Kidney (tissue), 14 donors: ENCODE measurements around the gene NACA2. TPM values are rescaled to one million over a fixed set of nuclear protein-coding genes. Genes with fewer than 3 reads are reported as not detected.
"Not testable (repeated sequence)": the region's sequence is repeated elsewhere in the genome, so short reads cannot be mapped to it uniquely, and the experiment has no call there.

Source experiments
- DNase-seq, 5 donors: peaks; one replicate each; pipeline ENCODE4 v3.0.0-alpha.2; 2013 to 2020
- FAIRE-seq: peaks from 2 replicates; lab custom pipeline; 2012; peaks lifted over from hg19 to GRCh38; lab: Jason Lieb, UNC
- H3K27ac ChIP-seq, 2 donors: one replicate each; pipeline ENCODE4 v1.7.0; 2013; ENCODE audit warnings: low read depth in 2 of 2, low read length in 2 of 2, inconsistent platforms in 1 of 2
- H3K27me3 ChIP-seq: one replicate; pipeline ENCODE4 v1.7.1; 2013; ENCODE audit warnings: low read length, inconsistent platforms; ENCODE audit not compliant: control insufficient read depth, insufficient read depth
- H3K36me3 ChIP-seq, 3 donors: one replicate each; pipeline versions ENCODE4 v1.7.0 to v1.7.1; 2013; ENCODE audit warnings: low read length in 3 of 3, control low read depth in 1 of 3, inconsistent platforms in 1 of 3; ENCODE audit not compliant: insufficient read depth in 3 of 3, control insufficient read depth in 2 of 3
- H3K4me1 ChIP-seq, 3 donors: one replicate each; pipeline versions ENCODE4 v1.7.0 to v1.7.1; 2013; ENCODE audit warnings: low read length in 3 of 3, inconsistent platforms in 1 of 3, low read depth in 1 of 3; ENCODE audit not compliant: control insufficient read depth in 2 of 3, insufficient read depth in 2 of 3
- H3K4me3 ChIP-seq, 3 donors: one replicate each; pipeline versions ENCODE4 v1.7.0 to v1.8.1; 2013; ENCODE audit warnings: low read length in 3 of 3, control low read depth in 1 of 3, inconsistent platforms in 1 of 3
- H3K9ac ChIP-seq, 3 donors: one replicate each; pipeline versions ENCODE4 v1.7.0 to v1.7.1; 2013; ENCODE audit warnings: low read length in 3 of 3, control low read depth in 1 of 3, inconsistent platforms in 1 of 3
- H3K9me3 ChIP-seq, 3 donors: one replicate each; pipeline versions ENCODE4 v1.7.0 to v1.7.1; 2013; ENCODE audit warnings: low read length in 3 of 3, control low read depth in 1 of 3, inconsistent platforms in 1 of 3; ENCODE audit not compliant: control insufficient read depth in 2 of 3, insufficient read depth in 1 of 3
- CTCF ChIP-seq: IDR thresholded peaks from 3 replicates; pipeline ENCODE4 v1.5.1; 2012; ENCODE audit warnings: mild to moderate bottlenecking, moderate library complexity, borderline replicate concordance; ENCODE audit not compliant: insufficient read depth; ENCODE audit errors: extremely low read depth
- intact Hi-C: fragments of 100-400 bp; cut with DNase I; formaldehyde crosslinking; loops from one replicate; pipeline ENCODE4 v1.11.1; 2022
- polyA plus RNA-seq: library from polyadenylated mRNA; stranded (reverse); fragments of 350-450 nt; fragmentation: Illumina TruSeq; extraction: RNeasy Lipid Tissue Mini Kit (QIAGEN cat#74804); gene quantifications from one replicate; pipeline ENCODE4 v1.2.3, GENCODE V29; 2014; ENCODE audit warnings: low read depth, low replicate concordance; ENCODE audit not compliant: insufficient read depth
- total RNA-seq: library from RNA; stranded (reverse); fragmentation: NEBNext Ultra II Directional; extraction: Animal tissue kit (Norgen Biotek cat#: 25700); gene quantifications from one replicate; pipeline ENCODE4 v1.2.1, GENCODE V29; 2021
- donor health status: control.
- donor health status: control.
- donor health status: control.
- donor health status: control.
- donor health status: control.
- donor health status: DM: yes; HTN: yes; CAD: no.
- donor health status: Normal renal cell carcinoma (clear cell type).

The NACA2 gene
- total and polyA plus RNA-seq, 2 donors from 2014 or later = not detected

- Histone ChIP-seq H3K36me3 (no peaks in the 10 kb centered on the region), H3K27ac (no peak overlapping the region), H3K4me3 (no peak overlapping the region), H3K9me3 (peaks cover 0 to 8% (median 0%) of the 10 kb centered on the region in 3 donors), H3K27me3 (peaks cover 2% of the 10 kb centered on the region), H3K9ac (no peak overlapping the region), H3K4me1 (no peaks in the 10 kb centered on the region)
- intact Hi-C loops = no loop called here
- TF ChIP-seq CTCF = no peak
- DNase-seq = no peak
- no peak for FAIRE-seq
These were observed 15.6 kb downstream of the NACA2 start for GRCh38 chr17:61575352-61575975.

- no peak overlapping the region for H3K27ac ChIP-seq
- FAIRE-seq = no peak
- no peaks in the 10 kb centered on the region for H3K36me3 ChIP-seq
- H3K4me3 ChIP-seq = no peak overlapping the region
- peaks cover 2% of the 10 kb centered on the region for H3K27me3 ChIP-seq
- intact Hi-C loops = no loop called here
- peaks cover 0 to 11% (median 0%) of the 10 kb centered on the region in 3 donors for H3K9me3 ChIP-seq
- H3K9ac ChIP-seq = no peak overlapping the region
- H3K4me1 ChIP-seq = no peaks in the 10 kb centered on the region
- TF ChIP-seq CTCF = no peak
- DNase-seq = peak in 4 of 5 donors; percentile 37 to 81 (median 55)
These were observed 16.3 kb downstream of the NACA2 start for GRCh38 chr17:61574542-61575351.

GRCh38 chr17:61572547-61572946 lies 18.5 kb downstream of the NACA2 start:
- H3K4me3 ChIP-seq, H3K27ac ChIP-seq, H3K27me3 ChIP-seq, intact Hi-C loops, DNase-seq, H3K9ac ChIP-seq, H3K36me3 ChIP-seq, H3K4me1 ChIP-seq, FAIRE-seq: not testable (repeated sequence)
- peaks cover 0 to 11% (median 0%) of the 10 kb centered on the region in 3 donors for H3K9me3 ChIP-seq

- Histone ChIP-seq H3K9ac (no peak overlapping the region), H3K27ac (no peak overlapping the region), H3K36me3 (no peaks in the 10 kb centered on the region), H3K4me1 (no peaks in the 10 kb centered on the region), H3K27me3 (no peaks in the 10 kb centered on the region), H3K4me3 (no peak overlapping the region), H3K9me3 (peaks cover 0 to 11% (median 0%) of the 10 kb centered on the region in 3 donors)
- DNase-seq = no peak
- no peak for TF ChIP-seq CTCF
- no peak for FAIRE-seq
- intact Hi-C loops = no loop called here
These were observed 19.4 kb downstream of the NACA2 start for GRCh38 chr17:61571624-61572023.
